Body of pancreas (tissue), 4 donors: ENCODE data around the gene CDT1. TPM values are rescaled to one million over a fixed set of nuclear protein-coding genes. Genes with fewer than 3 reads are reported as not detected.

Experiments
- ATAC-seq: fragments of 150-250 bp; one replicate; pipeline ENCODE4 v1.9.1; 2016
- DNase-seq, 4 donors: peaks; one replicate each; pipeline ENCODE4 v3.0.0-alpha.2; 2019
- H3K27ac ChIP-seq, 4 donors: fragments of 200-600 bp; sonication (generic); 1 replicate in 3 of 4; 2 replicates in 1 of 4; pipeline versions ENCODE4 v1.5.1 to v1.6.1; 2016 to 2019; ENCODE audit warnings: mild to moderate bottlenecking in 1 of 4, mixed read lengths in 1 of 4, moderate library complexity in 1 of 4
- H3K27me3 ChIP-seq, 2 donors: fragments of 200-600 bp; sonication (generic); one replicate each; pipeline ENCODE4 v1.6.0; 2016; ENCODE audit warnings: mild to moderate bottlenecking in 1 of 2
- H3K36me3 ChIP-seq, 2 donors: fragments of 200-600 bp; sonication (generic); replicated peaks in 1 of 2; 2 replicates each; pipeline ENCODE4 v1.5.1; 2016; ENCODE audit warnings: low read depth in 2 of 2; ENCODE audit not compliant: insufficient read depth in 1 of 2
- H3K4me1 ChIP-seq: fragments of 200-600 bp; sonication (generic); one replicate; pipeline ENCODE4 v1.6.0; 2016
- H3K4me3 ChIP-seq, 2 donors: fragments of 200-600 bp; sonication (generic); 1 replicate in 1 of 2; 2 replicates in 1 of 2; pipeline ENCODE4 v1.5.1; 2016 to 2019
- H3K9me3 ChIP-seq, 3 donors: fragments of 200-600 bp; sonication (generic); 1 replicate in 2 of 3; 2 replicates in 1 of 3; pipeline ENCODE4 v1.5.1; 2016
- CTCF ChIP-seq, 7 experiments: fragments of 450-650 bp in 4 of 7; fragments of 200-600 bp in 3 of 7; sonication (generic) in 3 of 7; IDR thresholded peaks; one replicate each; pipeline ENCODE4 v1.5.1; 2016 to 2019; ENCODE audit warnings: antibody characterized with exemption in 7 of 7
- POLR2A ChIP-seq, 3 donors: fragments of 450-650 bp; IDR thresholded peaks; one replicate each; pipeline ENCODE4 v1.6.1; 2016; ENCODE audit warnings: antibody characterized with exemption in 3 of 3, mild to moderate bottlenecking in 2 of 3
- WGBS, 2 donors: methylation state at CpG; one replicate each; pipeline ENCODE4 v1.1.5; 2017; 5-methylcytosine and 5-hydroxymethylcytosine counted together
- intact Hi-C: fragments of 100-400 bp; cut with DNase I; formaldehyde crosslinking; loops from one replicate; pipeline ENCODE4 v1.15.1; 2023
- total RNA-seq, 2 donors: library from RNA; depleted of rRNA; stranded (reverse); fragments of >200 nt; gene quantifications; one replicate each; pipeline ENCODE4 v1.1.0, GENCODE V29; 2016

CDT1 gene
- total RNA-seq, 2 donors from 2014 or later, result 7.6 TPM; not detected in 1

- peak overlapping the region; percentile 46 to 75 (median 68) for H3K27ac ChIP-seq
- 14 to 18% methylated on average over 12 of the region's 12 CpGs for WGBS, 2 donors
Observed at GRCh38 chr16:88857728-88858339, 54.2 kb downstream of the CDT1 start.

More at GRCh38 chr16:88857728-88858339, 54.2 kb downstream of the CDT1 start:
- H3K9me3 ChIP-seq, result no peaks in the 10 kb centered on the region
- peaks cover 17% of the 10 kb centered on the region for H3K4me1 ChIP-seq
- peak; percentile 51 for ATAC-seq
- TF ChIP-seq POLR2A (IDR thresholded peaks at IDR 0.05) (no peak), CTCF (IDR thresholded peaks at IDR 0.05) (peak; percentile 32 to 64 (median 50))
- peaks cover 0 to 4% of the 10 kb centered on the region in 2 donors for H3K36me3 ChIP-seq
- intact Hi-C loops, result no loop called here
- DNase-seq, result peak; percentile 67 to 79 (median 76)
- no peaks in the 10 kb centered on the region for H3K27me3 ChIP-seq
- peak overlapping the region; percentile 83 to 96 for H3K4me3 ChIP-seq

Other genes with a start within 250 kb of the CDT1 start
- gene ZC3H18, start 233.4 kb upstream of the CDT1 start, total RNA-seq, result 10 to 100 TPM; 11.7 to 22.4 TPM
- not detected for gene IL17C, start 165.2 kb upstream of the CDT1 start, total RNA-seq
- gene CYBA, start 152.7 kb upstream of the CDT1 start, total RNA-seq, result 100 to 1,000 TPM; 126 to 177 TPM
- 10 to 100 TPM; 16.9 to 28.7 TPM for gene MVD, start 140.7 kb upstream of the CDT1 start, total RNA-seq
- gene SNAI3, start 117.3 kb upstream of the CDT1 start, total RNA-seq, result under 1 TPM in 1 of 2 donors, not detected in 1; 0.26 TPM
- gene RNF166, start 97.4 kb upstream of the CDT1 start, total RNA-seq, result 10 to 100 TPM; 16.6 to 27.7 TPM
- gene CTU2, start 97.3 kb upstream of the CDT1 start, total RNA-seq, result 10 to 100 TPM in 1 of 2 donors, 1 to 10 TPM in 1; 5.7 to 10.2 TPM
- 100 to 1,000 TPM in 1 of 2 donors, 10 to 100 TPM in 1; 61.0 to 269 TPM for gene PIEZO1, start 18.6 kb upstream of the CDT1 start, total RNA-seq
- 100 to 1,000 TPM in 1 of 2 donors, 10 to 100 TPM in 1; 95.9 to 104 TPM for gene APRT, start 8.1 kb downstream of the CDT1 start, total RNA-seq
- 10 to 100 TPM in 1 of 2 donors, 1 to 10 TPM in 1; 8.8 to 48.8 TPM for gene GALNS, start 53.2 kb downstream of the CDT1 start, total RNA-seq
- 10 to 100 TPM in 1 of 2 donors, 1 to 10 TPM in 1; 7.6 to 35.5 TPM for gene TRAPPC2L, start 53.3 kb downstream of the CDT1 start, total RNA-seq
- not detected for gene PABPN1L, start 62.9 kb downstream of the CDT1 start, total RNA-seq
- 10 to 100 TPM in 1 of 2 donors, 1 to 10 TPM in 1; 7.8 to 16.2 TPM for gene CBFA2T3, start 173.4 kb downstream of the CDT1 start, total RNA-seq